Prostate gland (tissue), 2 donors: ENCODE results near the gene GTSE1.

Experiments used
- POLR2A ChIP-seq: fragments of 450-650 bp; IDR thresholded peaks from one replicate; pipeline ENCODE4 v1.6.1; 2016; ENCODE audit warnings: antibody characterized with exemption, mild to moderate bottlenecking
- POLR2AphosphoS5 ChIP-seq: sonication (generic); formaldehyde crosslinking; IDR thresholded peaks from one replicate; pipeline ENCODE4 v1.6.1; 2017; ENCODE audit warnings: antibody characterized with exemption
- TF ChIP-seq, protein P1 (sequence below), 4 experiments: fragments of 200-600 bp in 2 of 4; fragments of 450-650 bp in 2 of 4; sonication (generic) in 2 of 4; IDR thresholded peaks; 1 replicate in 3 of 4; 2 replicates in 1 of 4; pipeline ENCODE4 v1.5.1; 2016 to 2019; ENCODE audit warnings: antibody characterized with exemption in 4 of 4, mild to moderate bottlenecking in 2 of 4, moderate library complexity in 2 of 4

DNA sequence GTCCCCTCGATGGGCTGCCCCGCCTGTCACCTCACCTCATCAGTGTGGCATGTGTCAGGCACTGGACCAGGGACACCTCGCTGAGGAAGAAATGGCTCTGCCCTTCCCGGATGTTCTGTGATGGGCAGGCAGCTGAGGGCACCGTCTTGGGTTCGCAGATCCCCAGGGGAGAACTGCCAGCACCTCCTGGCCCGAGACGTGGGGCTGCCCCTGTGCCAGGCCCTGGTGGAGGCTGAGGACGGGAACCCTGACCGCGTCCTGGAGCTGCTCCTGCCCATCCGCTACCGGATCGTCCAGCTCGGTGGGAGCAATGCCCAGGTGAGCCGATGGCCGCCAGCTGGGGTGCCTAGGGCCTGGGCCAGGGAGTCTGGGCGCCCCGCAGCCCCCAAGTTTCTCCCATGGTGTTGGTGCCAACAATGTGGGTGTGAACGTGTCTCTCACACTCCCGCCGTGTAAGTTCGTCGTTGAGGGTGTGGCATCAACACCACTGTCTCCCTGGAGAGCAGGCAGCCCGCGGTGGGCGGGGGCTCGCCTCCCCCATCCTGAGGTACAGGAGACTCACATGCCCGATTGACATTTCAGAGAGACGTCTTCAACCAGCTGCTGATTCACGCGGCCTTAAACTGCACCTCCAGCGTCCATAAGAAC, 7.3 kb upstream of the GTSE1 start:
- TF ChIP-seq, protein P1, sequence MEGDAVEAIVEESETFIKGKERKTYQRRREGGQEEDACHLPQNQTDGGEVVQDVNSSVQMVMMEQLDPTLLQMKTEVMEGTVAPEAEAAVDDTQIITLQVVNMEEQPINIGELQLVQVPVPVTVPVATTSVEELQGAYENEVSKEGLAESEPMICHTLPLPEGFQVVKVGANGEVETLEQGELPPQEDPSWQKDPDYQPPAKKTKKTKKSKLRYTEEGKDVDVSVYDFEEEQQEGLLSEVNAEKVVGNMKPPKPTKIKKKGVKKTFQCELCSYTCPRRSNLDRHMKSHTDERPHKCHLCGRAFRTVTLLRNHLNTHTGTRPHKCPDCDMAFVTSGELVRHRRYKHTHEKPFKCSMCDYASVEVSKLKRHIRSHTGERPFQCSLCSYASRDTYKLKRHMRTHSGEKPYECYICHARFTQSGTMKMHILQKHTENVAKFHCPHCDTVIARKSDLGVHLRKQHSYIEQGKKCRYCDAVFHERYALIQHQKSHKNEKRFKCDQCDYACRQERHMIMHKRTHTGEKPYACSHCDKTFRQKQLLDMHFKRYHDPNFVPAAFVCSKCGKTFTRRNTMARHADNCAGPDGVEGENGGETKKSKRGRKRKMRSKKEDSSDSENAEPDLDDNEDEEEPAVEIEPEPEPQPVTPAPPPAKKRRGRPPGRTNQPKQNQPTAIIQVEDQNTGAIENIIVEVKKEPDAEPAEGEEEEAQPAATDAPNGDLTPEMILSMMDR (IDR thresholded peaks at IDR 0.05) = no peak
- no peak for TF ChIP-seq POLR2AphosphoS5
- no peak for TF ChIP-seq POLR2A
